ENCODE measurements around the gene SYNGR1.
A peak's percentile ranks its signal among the peaks of the same experiment; 100 is the strongest.

The SYNGR1 gene, protein sequence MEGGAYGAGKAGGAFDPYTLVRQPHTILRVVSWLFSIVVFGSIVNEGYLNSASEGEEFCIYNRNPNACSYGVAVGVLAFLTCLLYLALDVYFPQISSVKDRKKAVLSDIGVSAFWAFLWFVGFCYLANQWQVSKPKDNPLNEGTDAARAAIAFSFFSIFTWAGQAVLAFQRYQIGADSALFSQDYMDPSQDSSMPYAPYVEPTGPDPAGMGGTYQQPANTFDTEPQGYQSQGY

DNA sequence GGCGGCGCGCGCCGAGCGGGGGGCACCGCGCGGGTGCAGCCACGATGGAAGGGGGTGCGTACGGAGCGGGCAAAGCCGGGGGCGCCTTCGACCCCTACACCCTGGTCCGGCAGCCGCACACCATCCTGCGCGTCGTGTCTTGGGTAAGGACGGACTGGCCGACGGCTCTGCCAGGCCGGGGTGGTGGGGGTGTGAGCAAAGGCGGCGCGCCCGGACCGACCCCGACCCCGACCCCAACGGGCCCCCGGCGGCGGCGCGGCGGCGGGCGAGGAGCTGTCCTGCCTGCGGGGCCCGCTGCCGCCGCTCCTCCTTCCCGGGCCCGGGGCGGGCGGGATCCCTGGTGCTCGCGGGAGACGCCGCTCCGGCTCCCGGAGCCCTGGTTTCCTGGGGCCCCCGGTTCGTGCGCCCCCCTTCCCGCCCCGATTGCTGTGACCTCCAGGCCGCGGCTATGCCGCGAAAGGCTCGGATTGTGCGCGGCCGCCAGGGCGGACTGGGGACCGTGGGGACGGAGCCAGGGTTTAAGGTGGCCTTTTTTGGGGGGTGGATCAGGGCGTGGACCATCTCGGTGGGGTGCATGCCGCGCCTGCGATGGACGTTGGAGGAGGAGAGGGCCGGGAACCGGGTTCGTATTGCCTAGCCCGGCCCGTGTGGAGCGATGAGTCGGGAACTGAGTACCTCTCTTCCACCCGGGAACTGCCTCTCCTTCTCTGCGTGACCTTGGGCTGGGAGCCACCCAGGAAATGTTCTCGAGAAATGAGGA is at the start of gene SYNGR1:
TSS of gene SYNGR1 (plus strand) at position 25 of the 760 bp plus-strand sequence. CDS start at position 45, 20 bp downstream.
- no peak for DNase-seq (ENCODE audit: low spot score)

DNA sequence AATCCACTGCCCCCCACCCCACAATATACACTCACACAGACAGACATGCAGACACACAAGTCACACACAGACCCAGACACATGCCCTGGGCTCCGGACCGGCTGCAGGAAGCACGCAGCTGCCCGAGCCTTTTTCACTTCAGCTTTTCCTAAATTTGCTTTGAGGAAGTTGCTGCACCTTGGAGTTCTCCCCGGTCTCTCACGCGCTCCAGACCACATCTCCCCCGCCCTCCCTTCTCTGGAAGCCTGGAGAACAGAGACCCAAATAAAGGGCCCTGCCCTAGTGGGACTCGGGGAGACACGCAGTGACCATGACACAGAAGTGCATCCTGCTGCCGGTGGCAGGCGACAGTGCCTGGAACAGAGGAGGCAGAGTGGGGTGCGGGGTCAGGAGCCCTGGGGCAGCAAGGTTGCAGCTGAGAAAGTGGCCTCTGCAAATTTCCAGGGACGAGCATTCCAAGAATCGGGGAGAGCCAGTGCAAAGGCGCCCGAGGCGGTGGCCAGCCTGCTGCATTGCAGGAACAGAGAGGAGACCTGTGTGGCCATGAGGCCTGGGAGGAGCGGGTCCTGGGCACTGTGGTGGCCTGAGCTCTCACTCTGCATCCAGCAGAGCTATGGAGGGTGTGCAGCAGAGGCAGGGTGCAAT is 49.5 kb upstream of the SYNGR1 start:
- DNase-seq (ENCODE audit: low spot score) = peak; percentile 60

GRCh38 chr22:39301108-39301507 is 48.7 kb upstream of the SYNGR1 start:
- no peak for DNase-seq (ENCODE audit: low spot score)

GRCh38 chr22:39301926-39302325 is 47.9 kb upstream of the SYNGR1 start:
- DNase-seq (ENCODE audit: low spot score) = no peak

- no peak for DNase-seq (ENCODE audit: low spot score)
Observed at GRCh38 chr22:39302431-39302960, 47.3 kb upstream of the SYNGR1 start.

DNA sequence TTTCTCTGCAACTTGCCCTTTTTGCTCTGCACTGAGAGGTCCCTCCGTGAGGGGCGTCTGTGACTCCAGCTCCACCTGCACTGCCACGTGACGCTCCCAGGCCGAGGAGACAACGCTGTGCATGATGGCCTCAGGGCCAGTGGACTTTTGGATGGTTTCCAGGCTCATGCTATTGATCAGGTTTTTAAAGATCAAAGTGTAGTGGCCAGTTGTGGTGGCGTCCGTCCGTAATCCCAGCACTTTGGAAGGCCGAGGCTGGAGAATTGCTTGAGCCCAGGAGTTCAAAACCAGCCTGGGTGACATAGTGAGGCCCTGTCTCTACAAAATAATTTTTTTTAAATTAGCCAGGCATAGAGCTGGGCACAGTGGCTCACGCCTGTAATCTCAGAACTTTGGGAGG is 46.4 kb upstream of the SYNGR1 start:
- DNase-seq (ENCODE audit: low spot score) = no peak

DNA sequence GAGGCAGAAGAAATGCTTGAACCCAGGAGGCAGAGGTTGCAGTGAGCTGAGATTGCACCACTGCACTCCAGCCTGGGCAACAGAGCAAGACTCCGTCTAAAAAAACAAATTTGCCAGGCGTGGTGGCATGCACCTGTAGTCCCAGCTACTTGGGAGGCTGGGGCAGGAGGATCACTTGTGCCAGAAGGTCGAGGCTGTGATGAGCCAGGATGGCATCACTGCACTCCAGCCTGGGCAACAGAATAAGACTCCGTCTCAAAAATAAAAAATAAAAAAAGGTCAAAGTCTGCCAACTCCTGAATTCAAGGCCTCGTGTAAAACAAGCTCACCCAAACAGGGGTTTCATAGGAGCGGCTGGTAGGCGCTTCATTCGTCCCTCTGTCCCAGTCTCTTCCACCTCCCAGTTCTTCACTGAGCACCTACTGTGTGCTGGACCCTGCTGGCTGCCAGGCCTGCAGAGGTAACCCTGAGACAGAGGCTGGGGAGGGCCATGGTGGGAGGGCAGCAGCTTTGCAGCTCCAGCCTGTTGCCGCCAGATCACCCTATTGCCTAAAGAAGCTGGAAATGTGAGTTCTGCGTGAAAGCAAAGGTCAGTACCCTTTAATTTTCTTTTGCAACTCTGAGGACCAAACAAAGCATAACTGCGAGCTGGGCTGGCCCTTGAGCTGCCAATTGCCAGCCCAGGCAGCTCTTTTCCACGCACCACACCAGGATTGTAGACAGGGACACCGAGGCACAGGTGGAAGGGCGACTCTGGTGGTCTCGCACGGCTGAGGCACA is 45.7 kb upstream of the SYNGR1 start:
- no peak for DNase-seq (ENCODE audit: low spot score)

DNA sequence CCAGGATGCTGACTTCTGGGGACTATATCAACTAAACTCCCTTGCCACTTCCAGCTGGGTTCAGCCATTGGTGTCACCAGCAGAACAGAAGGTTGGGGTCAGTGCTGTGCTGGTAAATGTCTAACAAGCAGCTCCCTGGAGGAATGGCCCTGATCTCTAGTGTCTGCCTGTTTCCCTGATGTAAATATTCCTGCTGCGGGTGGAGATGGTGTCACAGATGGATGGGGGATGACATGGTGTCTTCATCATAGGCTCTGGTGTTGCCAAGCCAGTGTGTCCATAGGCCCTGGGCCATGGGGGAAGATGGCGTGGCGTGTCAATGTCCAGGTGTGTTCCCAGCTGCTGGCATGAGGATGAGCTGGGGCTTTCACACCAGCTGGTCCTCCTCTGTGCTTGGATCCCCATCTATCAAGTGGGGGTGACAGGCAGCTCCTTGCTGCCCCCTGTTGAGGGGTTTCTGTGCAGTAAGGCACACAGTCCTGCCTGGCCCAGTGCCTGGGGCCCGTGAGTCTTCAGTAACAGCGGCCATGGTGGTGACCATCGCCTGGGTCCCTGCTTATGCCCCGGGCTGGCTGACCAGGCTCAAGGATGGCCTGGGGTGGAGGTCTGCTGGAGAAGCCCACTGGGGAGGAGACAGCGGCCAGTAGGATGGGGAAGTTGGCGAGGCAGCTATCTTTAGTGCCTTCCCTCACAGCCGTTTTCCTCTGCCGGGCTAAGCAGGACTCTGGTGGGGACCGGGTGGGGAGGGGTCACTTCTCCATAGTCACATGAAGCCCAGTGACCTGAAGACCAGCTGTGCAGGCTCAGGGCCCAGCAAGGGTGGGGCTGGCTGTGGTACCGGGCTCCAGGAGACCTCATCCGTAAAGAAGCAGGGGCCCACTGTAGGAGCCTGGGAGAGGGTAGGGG is 43.1 kb upstream of the SYNGR1 start:
- no peak for DNase-seq (ENCODE audit: low spot score)

- DNase-seq (ENCODE audit: low spot score) = no peak
Observed at GRCh38 chr22:39308614-39309363, 41.0 kb upstream of the SYNGR1 start.

- no peak for DNase-seq (ENCODE audit: low spot score)
Observed at GRCh38 chr22:39309364-39309861, 40.4 kb upstream of the SYNGR1 start.

- DNase-seq (ENCODE audit: low spot score) = no peak
Observed at GRCh38 chr22:39309881-39310714, 39.7 kb upstream of the SYNGR1 start.

DNA sequence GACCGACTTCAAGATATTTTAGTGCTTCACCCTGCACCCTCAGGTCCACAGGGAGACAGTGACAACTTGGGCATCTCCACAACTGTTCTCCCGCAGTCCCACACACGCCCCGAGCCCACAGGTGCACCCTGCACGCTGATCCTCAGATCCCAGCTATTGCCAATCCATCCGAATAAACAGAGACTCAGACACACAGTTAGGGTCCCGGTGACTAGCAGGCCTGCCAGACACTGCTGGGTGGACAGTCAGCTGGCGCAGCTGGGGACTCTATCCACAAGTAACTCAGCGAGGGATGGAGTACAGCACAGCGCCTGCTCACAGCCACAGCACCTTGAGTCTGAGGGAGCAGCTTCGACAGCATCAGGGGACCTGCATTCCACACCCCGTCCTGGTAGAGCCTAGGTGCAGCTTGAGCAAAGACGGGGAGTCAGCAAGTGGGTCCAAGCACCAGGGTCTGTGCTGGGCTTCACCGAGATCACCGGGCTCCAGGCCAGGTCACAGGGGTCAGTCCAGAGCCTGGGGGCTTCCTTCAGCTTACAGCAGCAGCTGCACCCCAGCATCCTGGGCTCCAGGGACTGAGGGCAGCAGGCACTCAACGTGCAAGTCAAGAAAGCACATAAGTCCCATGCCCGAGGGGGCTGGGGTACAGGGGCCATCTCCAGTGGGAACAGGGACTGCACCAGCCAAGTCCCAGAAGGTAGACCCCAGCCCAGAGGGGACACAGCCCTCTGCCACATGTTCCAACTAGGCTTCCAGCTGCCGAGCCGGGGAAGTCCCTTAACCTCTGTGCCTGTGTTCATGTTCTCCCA is 38.0 kb upstream of the SYNGR1 start:
- DNase-seq (ENCODE audit: low spot score) = no peak

DNA sequence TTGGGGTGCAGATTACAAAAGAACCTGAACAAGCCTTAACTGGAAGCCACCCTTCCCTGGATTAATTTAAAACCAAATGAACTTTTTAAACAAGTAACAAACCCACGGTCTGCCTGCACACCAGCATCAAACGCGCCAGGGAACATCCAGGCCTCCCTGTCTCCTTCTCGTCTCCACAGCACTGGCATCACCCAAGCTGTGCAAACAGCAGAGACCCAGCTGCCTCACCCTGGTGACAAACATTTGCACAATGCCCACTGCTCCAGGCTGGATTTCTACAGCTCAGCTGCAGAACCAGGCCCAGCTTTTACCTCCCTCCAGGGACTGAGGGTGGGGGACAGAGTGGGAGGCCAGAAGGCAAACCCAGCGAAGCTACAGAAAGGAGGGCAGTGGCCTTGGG is 37.4 kb upstream of the SYNGR1 start:
- DNase-seq (ENCODE audit: low spot score) = no peak

- no peak for DNase-seq (ENCODE audit: low spot score)
Observed at GRCh38 chr22:39313258-39314001, 36.4 kb upstream of the SYNGR1 start.

DNA sequence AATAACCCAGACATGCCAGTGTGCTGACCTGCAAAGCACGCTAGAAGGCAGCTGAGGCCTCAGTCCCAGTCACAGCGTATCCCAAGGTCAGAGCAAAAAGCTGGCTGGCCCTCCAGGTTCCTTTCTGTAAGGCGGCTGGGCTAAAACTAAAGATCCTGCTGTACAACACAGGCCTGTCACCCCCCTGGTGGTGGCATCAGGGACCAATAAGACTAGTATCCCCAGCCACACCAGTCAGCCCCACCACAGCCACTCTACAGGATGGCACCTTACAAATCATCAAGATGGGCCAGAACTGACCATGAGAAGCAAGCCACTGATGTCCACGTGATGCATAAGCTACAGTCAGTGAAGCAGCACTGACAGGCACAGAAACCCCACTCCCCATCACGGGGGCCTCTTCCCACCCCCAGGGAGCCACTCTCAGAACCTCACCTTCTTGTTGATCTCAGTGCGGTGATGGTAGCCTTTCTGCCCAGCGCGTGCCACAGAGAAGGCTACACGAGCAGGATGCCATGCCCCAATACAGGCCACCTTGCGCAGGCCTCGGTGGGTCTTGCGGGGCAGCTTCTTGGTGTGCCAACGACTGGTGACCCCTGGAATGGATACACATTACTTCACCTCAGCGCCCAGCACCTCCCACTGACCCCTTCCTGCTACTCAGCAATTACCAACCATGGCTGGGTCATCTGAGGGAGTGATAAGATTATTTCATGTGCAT is 35.4 kb upstream of the SYNGR1 start:
- peak; percentile 26 for DNase-seq (ENCODE audit: low spot score)

GRCh38 chr22:39315389-39315788 is 34.4 kb upstream of the SYNGR1 start:
- no peak for DNase-seq (ENCODE audit: low spot score)
